GM23248 (cell line): ENCODE results near the gene ATP5PF.

Experiments used
- EZH2 ChIP-seq: fragments of 200-600 bp; sonication (generic); IDR thresholded peaks from 2 replicates; pipeline ENCODE4 v1.6.1; 2018; ENCODE audit warnings: antibody characterized with exemption, mild to moderate bottlenecking; ENCODE audit not compliant: insufficient read depth, poor library complexity, severe bottlenecking
- EZH2phosphoT487 ChIP-seq: fragments of 200-600 bp; sonication (generic); IDR thresholded peaks from 2 replicates; pipeline ENCODE4 v1.6.1; 2018; ENCODE audit warnings: antibody characterized with exemption, moderate library complexity, mild to moderate bottlenecking, low read depth; ENCODE audit not compliant: insufficient read depth

GRCh38 chr21:25742900-25743299 is 8.2 kb upstream of the ATP5PF start:
- no peak for TF ChIP-seq EZH2phosphoT487
- TF ChIP-seq EZH2, result no peak
